ENCODE measurements around the gene MPG. TPM values are rescaled to one million over a fixed set of nuclear protein-coding genes. Genes with fewer than 3 reads are reported as not detected.
A peak's percentile ranks its signal among the peaks of the same experiment; 100 is the strongest.

The MPG gene
- total RNA-seq, 1 experiment from 2014 or later: 173 TPM

GRCh38 chr16:66309-67182, 11.5 kb upstream of the MPG start:
- no peaks in the 10 kb centered on the region for H3K27me3 ChIP-seq (replicated peaks)
- H3K9me3 ChIP-seq (replicated peaks): no peaks in the 10 kb centered on the region
- peaks cover 58% of the 10 kb centered on the region for H3K36me3 ChIP-seq
- H3K27ac ChIP-seq: no peak overlapping the region
- no peak overlapping the region for H3K4me3 ChIP-seq
- H3K4me1 ChIP-seq (replicated peaks): peaks cover 15% of the 10 kb centered on the region
- DNase-seq (ENCODE audit: low read depth in 1 of 2, low spot score in 2 of 2): no peak

DNA sequence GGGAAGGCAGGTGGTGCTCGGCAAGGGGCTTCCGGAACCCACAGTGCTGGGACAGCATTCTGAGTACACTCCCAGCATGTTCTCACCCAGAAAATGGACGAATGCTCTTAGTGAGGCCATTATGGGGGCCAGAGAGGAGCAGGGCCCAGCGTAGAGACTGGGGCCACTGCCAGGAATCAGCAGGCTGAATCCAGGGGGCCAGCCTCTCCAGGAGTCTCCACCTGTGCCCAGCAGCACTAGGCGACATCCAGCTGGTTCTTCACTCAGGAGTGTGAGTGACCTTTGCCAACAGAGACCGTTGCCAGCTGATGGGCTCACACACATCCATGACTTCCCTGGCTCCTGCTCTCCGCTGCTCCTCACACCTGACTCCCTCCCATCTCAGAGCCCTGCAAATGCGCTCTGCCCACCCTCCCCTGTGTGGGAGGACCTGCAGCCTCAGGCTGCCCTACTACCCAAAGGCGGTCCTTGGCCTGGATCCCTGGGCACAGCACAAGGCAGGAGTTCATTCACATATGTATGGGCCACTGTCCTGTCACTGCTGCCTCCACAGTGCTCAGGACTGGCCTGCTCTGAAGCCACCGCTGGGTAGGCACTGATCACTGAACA, 10.7 kb upstream of the MPG start:
- no peak for DNase-seq (ENCODE audit: low read depth in 1 of 2, low spot score in 2 of 2)
- Histone ChIP-seq H3K4me1 (replicated peaks) (peaks cover 15% of the 10 kb centered on the region), H3K27ac (no peak overlapping the region), H3K4me3 (no peak overlapping the region), H3K36me3 (peaks cover 50% of the 10 kb centered on the region), H3K27me3 (replicated peaks) (no peaks in the 10 kb centered on the region), H3K9me3 (replicated peaks) (no peaks in the 10 kb centered on the region)

DNA sequence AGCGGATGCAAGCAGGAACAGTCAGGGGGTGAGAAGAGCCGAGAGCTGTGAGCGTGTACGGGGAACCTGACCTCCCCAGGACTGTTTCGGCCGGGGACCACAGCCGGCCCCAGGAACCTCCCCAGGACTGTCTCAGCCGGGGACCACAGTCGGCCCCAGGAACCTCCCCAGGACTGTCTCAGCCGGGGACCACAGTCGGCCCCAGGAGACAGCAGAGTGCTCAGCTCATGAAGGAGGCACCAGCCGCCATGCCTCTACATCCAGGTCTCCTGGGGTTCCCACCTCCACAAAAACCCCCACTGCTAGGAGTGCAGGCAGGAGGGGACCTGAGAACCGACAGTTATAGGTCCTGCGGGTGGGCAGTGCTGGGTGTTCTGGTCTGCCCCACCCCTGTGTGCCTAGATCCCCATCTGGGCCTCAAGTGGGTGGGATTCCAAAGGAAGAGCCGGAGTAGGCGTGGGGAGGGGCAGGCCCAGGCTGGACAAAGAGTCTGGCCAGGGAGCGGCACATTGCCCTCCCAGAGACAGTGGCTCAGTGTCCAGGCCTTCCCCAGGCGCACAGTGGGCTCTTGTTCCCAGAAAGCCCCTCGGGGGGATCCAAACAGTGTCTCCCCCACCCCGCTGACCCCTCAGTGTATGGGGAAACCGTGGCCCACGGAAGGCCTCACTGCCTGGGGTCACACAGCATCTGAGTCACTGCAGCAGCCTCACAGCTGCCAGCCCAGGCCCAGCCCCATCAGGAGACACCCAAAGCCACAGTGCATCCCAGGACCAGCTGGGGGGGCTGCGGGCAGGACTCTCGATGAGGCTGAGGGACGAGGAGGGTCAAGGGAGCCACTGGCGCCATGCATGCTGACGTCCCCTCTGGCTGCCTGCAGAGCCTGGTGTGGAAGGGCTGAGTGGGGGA, 9.9 kb upstream of the MPG start:
- no peaks in the 10 kb centered on the region for H3K27me3 ChIP-seq (replicated peaks)
- no peak overlapping the region for H3K27ac ChIP-seq
- H3K4me3 ChIP-seq: no peak overlapping the region
- H3K4me1 ChIP-seq (replicated peaks): peaks cover 22% of the 10 kb centered on the region
- no peak for DNase-seq (ENCODE audit: low read depth in 1 of 2, low spot score in 2 of 2)
- H3K9me3 ChIP-seq (replicated peaks): no peaks in the 10 kb centered on the region
- peaks cover 42% of the 10 kb centered on the region for H3K36me3 ChIP-seq

- no peaks in the 10 kb centered on the region for H3K27me3 ChIP-seq (replicated peaks)
- DNase-seq (ENCODE audit: low read depth in 1 of 2, low spot score in 2 of 2): no peak
- H3K27ac ChIP-seq: no peak overlapping the region
- no peak overlapping the region for H3K4me3 ChIP-seq
- H3K9me3 ChIP-seq (replicated peaks): no peaks in the 10 kb centered on the region
- H3K36me3 ChIP-seq: peaks cover 31% of the 10 kb centered on the region
- H3K4me1 ChIP-seq (replicated peaks): peaks cover 33% of the 10 kb centered on the region
These were observed 8.8 kb upstream of the MPG start for GRCh38 chr16:69181-69580.

- DNase-seq (ENCODE audit: low read depth in 1 of 2, low spot score in 2 of 2): no peak
- H3K4me1 ChIP-seq (replicated peaks): peaks cover 49% of the 10 kb centered on the region
- peak overlapping the region; percentile 70 for H3K4me3 ChIP-seq
- H3K36me3 ChIP-seq: peaks cover 15% of the 10 kb centered on the region
- H3K9me3 ChIP-seq (replicated peaks): no peaks in the 10 kb centered on the region
- no peaks in the 10 kb centered on the region for H3K27me3 ChIP-seq (replicated peaks)
- peak overlapping the region; percentile 77 for H3K27ac ChIP-seq
These were observed 6.8 kb upstream of the MPG start for GRCh38 chr16:71210-71539.

DNA sequence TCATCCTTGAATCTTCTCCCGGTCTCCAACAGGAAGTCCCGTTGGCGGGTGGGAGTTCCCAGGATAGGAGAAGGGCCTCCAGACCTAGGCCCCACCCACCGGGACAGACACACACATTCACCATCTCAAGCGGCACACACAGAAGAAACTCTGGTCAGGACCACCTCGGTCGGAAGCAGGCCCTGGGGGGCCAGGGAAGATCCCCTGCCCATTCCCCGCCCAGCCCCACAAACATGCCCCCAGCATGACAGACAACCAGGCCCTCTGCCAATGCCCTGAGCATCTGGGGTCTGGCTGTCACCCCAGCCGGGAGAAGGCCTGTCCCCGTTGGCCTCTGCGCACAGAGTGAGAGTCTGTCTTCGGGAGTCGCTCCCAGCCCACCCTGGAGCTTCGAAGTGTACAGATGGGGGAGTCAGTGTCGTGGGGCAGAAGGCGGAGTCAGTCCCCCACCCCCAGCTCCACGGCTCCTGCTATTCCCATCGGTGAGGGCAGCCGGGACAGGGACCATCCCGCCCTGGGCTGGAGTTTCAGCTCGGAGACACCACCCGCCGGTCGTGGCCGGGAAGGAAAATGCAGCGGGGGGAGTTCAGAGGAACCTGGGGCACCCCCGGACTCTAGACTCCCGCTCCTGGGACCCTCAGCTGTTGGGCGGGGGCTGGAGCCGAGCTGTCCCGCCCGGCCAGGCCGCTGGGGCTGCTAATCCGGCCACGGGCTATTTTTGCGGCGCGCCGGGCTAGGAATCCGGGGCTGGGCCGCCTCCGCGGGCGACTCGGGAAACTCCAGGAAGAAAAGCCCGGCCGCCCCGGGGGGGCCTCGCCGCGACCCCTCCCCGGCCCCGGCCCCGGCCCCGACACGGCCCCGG, 6.3 kb upstream of the MPG start:
- peak; percentile 79 to 91 for DNase-seq (ENCODE audit: low read depth in 1 of 2, low spot score in 2 of 2)
- peak overlapping the region; percentile 77 for H3K27ac ChIP-seq
- peaks cover 11% of the 10 kb centered on the region for H3K36me3 ChIP-seq
- H3K9me3 ChIP-seq (replicated peaks): no peaks in the 10 kb centered on the region
- no peaks in the 10 kb centered on the region for H3K27me3 ChIP-seq (replicated peaks)
- H3K4me1 ChIP-seq (replicated peaks): peaks cover 55% of the 10 kb centered on the region
- H3K4me3 ChIP-seq: peak overlapping the region; percentile 70

DNA sequence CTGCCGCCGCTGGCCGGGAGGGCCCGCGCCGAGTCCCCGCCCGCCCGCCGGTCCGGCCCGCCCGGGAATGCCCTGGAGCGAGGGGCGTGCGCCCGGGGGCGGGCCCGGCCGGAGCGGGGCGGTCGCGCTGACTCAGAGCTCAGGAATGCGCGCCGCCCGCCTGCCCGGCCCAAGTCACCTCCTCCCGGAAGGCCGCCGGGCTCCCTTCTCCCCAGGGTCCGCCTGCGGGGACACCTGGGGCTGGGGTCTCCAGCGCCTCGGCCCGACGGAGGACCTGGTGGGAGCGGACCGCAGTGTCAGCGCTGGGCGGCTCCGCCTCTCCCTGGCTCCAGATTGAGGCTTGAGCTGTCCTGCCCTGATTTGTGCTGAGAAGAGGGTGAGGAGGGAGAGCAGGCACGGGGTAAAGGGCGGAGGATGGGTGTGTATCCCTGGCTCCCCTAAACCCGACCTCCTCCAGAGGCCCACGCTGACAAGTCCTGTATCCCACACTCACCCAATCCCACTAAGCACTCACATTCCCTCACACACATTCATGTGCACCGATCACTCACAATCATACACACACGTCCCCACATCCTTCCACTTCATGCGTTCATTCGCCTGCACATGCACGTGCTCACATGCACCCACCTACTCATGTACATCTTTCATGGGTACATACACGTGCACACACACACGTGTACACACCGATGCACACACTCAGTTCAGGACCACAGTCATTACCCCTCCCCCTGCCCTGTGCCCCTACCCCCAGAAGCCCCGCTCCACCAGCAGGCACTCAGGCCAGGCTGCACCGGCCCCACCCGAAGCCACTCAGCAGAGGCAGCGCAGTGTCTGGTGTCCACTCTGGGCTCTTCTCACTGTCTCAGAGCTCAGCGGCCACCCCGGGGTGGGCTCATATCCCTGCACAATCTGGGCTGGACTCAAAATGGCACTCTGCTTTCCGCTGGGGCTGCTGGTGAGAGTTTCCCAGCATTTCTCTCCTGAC, 5.2 kb upstream of the MPG start, which contains the start of gene RHBDF1:
RHBDF1 (minus strand) TSS at position 71 of the 988 bp plus-strand sequence. CDS start 7,616 bp downstream, outside the sequence.
- H3K4me3 ChIP-seq: peak within 1 kb of the TSS; percentile 70
- no peaks in the 10 kb centered on the region for H3K9me3 ChIP-seq (replicated peaks)
- H3K36me3 ChIP-seq: peaks cover 12% of the 10 kb centered on the region
- peaks cover 66% of the 10 kb centered on the region for H3K4me1 ChIP-seq (replicated peaks)
- H3K27ac ChIP-seq: peak within 1 kb of the TSS; percentile 86
- peak; percentile 53 to 70 for DNase-seq (ENCODE audit: low read depth in 1 of 2, low spot score in 2 of 2)
- no peaks in the 10 kb centered on the region for H3K27me3 ChIP-seq (replicated peaks)

GRCh38 chr16:74051-74746, 3.8 kb upstream of the MPG start:
- Histone ChIP-seq H3K4me3 (no peak overlapping the region), H3K27ac (no peak overlapping the region), H3K36me3 (peaks cover 24% of the 10 kb centered on the region), H3K9me3 (replicated peaks) (no peaks in the 10 kb centered on the region), H3K27me3 (replicated peaks) (no peaks in the 10 kb centered on the region), H3K4me1 (replicated peaks) (peaks cover 79% of the 10 kb centered on the region)
- no peak for DNase-seq (ENCODE audit: low read depth in 1 of 2, low spot score in 2 of 2)

- H3K27me3 ChIP-seq (replicated peaks): no peaks in the 10 kb centered on the region
- H3K4me1 ChIP-seq (replicated peaks): peaks cover 82% of the 10 kb centered on the region
- peaks cover 31% of the 10 kb centered on the region for H3K36me3 ChIP-seq
- H3K4me3 ChIP-seq: no peak overlapping the region
- H3K27ac ChIP-seq: no peak overlapping the region
- no peaks in the 10 kb centered on the region for H3K9me3 ChIP-seq (replicated peaks)
- DNase-seq (ENCODE audit: low read depth in 1 of 2, low spot score in 2 of 2): no peak
These were observed 3.2 kb upstream of the MPG start for GRCh38 chr16:74747-75334.

GRCh38 chr16:75580-76501, 2.2 kb upstream of the MPG start:
- H3K27me3 ChIP-seq (replicated peaks): no peaks in the 10 kb centered on the region
- no peaks in the 10 kb centered on the region for H3K9me3 ChIP-seq (replicated peaks)
- H3K36me3 ChIP-seq: peaks cover 34% of the 10 kb centered on the region
- peak; percentile 87 to 88 for DNase-seq (ENCODE audit: low read depth in 1 of 2, low spot score in 2 of 2)
- H3K4me1 ChIP-seq (replicated peaks): peaks cover 73% of the 10 kb centered on the region
- no peak overlapping the region for H3K4me3 ChIP-seq
- H3K27ac ChIP-seq: peak overlapping the region; percentile 84

All from SJSA1 (cell line).